HL-60 (cell line): ENCODE results near the gene SOX2.

ENCODE experiments used
- CTCF ChIP-seq: IDR thresholded peaks from one replicate; pipeline ENCODE4 v1.5.1; 2011; ENCODE audit warnings: low read length, control low read depth, inconsistent platforms; ENCODE audit not compliant: insufficient read depth
- POLR2AphosphoS5 ChIP-seq: IDR thresholded peaks from 2 replicates; pipeline ENCODE4 v1.6.1; 2012; ENCODE audit warnings: low read depth

GRCh38 chr3:181730934-181731333 is 19.2 kb downstream of the SOX2 start:
- TF ChIP-seq POLR2AphosphoS5 (no peak), CTCF (no peak)
